Fibroblast of mammary gland (primary cell): ENCODE results near the gene MET.
"Not testable (repeated sequence)": the region's sequence is repeated elsewhere in the genome, so short reads cannot be mapped to it uniquely, and the experiment has no call there.

Source experiments
- DNase-seq: peaks from one replicate; pipeline ENCODE4 v3.0.0-alpha.2; 2010; ENCODE audit warnings: low read depth
- H3K4me3 ChIP-seq: 2 replicates; pipeline ENCODE4 v1.5.1; 2011; ENCODE audit warnings: low read depth, mild to moderate bottlenecking, low read length, moderate library complexity; ENCODE audit not compliant: control insufficient read depth
- TF ChIP-seq, protein P1 (sequence below): conservative IDR thresholded peaks from 2 replicates; pipeline ENCODE4 v1.5.1; 2011; ENCODE audit warnings: low read depth, low read length, inconsistent platforms; ENCODE audit not compliant: control insufficient read depth, insufficient read depth

The MET gene

GRCh38 chr7:116810267-116811116, 138.5 kb downstream of the MET start:
- peak; percentile 29 for DNase-seq
- TF ChIP-seq, protein P1, sequence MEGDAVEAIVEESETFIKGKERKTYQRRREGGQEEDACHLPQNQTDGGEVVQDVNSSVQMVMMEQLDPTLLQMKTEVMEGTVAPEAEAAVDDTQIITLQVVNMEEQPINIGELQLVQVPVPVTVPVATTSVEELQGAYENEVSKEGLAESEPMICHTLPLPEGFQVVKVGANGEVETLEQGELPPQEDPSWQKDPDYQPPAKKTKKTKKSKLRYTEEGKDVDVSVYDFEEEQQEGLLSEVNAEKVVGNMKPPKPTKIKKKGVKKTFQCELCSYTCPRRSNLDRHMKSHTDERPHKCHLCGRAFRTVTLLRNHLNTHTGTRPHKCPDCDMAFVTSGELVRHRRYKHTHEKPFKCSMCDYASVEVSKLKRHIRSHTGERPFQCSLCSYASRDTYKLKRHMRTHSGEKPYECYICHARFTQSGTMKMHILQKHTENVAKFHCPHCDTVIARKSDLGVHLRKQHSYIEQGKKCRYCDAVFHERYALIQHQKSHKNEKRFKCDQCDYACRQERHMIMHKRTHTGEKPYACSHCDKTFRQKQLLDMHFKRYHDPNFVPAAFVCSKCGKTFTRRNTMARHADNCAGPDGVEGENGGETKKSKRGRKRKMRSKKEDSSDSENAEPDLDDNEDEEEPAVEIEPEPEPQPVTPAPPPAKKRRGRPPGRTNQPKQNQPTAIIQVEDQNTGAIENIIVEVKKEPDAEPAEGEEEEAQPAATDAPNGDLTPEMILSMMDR: no peak
- H3K4me3 ChIP-seq: no peak overlapping the region

- no peak for DNase-seq
- no peak overlapping the region for H3K4me3 ChIP-seq
- TF ChIP-seq, protein P1: no peak
Measured at GRCh38 chr7:116811768-116812167, 139.8 kb downstream of the MET start.

DNA sequence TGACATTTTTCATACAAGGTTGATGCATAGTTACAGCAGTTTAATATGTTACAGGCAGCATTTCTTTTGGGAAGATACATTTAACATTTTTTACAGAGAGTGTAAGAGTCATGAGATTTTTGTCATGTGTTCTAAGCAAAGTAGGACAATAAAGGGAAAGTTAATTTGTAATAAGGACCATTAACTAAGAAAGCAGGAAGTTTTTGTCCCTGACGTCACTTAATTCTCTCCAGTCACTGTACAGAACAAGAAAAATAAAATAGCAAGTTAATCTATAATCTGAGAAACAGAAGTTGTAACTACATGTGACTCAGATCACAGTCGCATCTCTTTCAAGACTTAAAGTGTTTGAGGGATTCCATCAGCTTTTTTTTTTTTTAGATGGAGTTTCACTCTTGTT, 140.9 kb downstream of the MET start:
- no peak for DNase-seq
- no peak overlapping the region for H3K4me3 ChIP-seq
- TF ChIP-seq, protein P1: no peak

GRCh38 chr7:116813371-116813770, 141.4 kb downstream of the MET start:
- not testable (repeated sequence) for DNase-seq, H3K4me3 ChIP-seq

DNA sequence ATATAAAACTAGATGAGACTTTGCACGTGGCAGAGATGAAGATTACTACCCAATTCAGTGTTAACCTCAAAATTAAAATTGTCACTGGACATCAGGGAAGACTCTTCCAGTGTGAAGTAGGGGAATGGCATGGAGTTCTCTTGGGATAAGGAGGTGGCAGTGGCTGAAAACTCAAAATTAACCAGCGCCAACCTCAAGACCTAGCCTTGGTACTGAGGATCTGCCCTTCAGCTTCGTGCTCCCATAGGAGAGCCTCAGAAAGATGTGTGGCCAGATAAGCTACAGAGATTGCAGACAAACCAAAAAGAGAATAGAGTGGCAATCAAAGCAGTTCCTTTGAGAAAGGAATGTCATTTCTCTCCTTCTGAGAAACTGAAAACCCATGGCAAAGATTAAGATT, 143.0 kb downstream of the MET start:
- no peak overlapping the region for H3K4me3 ChIP-seq
- no peak for DNase-seq
- TF ChIP-seq, protein P1: no peak

DNA sequence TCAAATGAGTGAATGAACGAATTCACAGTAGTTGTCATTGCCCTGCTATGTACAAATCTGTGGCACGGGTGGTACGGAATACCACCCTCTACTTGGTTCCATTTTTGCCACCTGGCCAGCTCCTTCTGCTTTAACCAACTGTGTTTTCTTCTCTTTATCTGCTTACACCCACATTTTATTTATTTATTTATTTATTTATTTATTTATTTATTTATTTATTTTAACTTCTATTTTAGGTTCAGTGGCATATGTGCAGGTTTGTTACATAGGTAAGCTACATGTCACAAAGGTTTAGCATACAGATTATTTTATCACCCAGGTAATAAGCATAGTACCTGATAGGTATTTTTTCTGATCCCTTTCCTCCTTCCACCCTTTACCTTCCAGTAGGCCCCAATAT, 148.2 kb downstream of the MET start:
- no peak overlapping the region for H3K4me3 ChIP-seq
- no peak for DNase-seq
- TF ChIP-seq, protein P1: no peak

DNA sequence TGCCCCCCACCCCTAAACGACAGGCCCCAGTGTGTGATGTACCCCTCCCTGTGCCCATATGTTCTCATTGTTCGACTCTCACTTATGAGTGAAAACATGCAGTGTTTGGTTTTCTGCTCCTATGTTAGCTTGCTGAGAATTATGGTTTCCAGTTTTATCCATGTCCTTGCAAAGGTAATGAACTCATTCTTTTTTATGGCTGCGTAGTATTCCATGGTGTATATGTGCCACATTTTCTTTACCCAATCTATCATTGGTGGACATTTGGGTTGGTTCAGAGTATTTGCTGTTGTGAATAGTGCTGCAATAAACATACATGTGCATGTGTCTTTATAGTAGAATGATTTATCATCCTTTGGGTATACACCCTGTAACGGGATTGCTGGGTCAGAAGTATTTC, 149.7 kb downstream of the MET start:
- DNase-seq, H3K4me3 ChIP-seq: not testable (repeated sequence)

- TF ChIP-seq, protein P1: no peak
- DNase-seq: no peak
- no peak overlapping the region for H3K4me3 ChIP-seq
Measured at GRCh38 chr7:116824449-116824848, 152.5 kb downstream of the MET start.
